ENCODE measurements around the gene LDLRAD4.
"Not testable (repeated sequence)": the region's sequence is repeated elsewhere in the genome, so short reads cannot be mapped to it uniquely, and the experiment has no call there.

Gene LDLRAD4

DNA sequence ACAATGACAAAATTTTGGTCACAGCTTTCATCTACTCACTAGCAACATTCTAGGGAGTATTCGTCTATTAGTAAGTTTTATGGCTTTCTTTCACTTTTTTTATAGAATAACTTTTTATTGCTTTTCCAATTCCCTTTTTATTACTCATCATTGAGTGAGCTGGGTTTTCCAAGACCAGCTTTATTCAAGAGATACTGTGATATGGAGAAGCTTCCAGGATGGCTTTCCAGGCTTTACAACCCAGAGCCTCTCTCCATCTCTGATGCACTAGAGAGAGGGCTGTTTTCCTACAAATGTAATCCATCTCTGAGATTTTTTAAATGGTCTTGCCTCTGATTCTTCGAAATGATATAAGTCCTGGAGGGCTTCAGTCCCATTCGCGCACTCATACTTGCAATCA, 118.3 kb downstream of the LDLRAD4 start:
- no peaks in the 10 kb centered on the region for H3K27me3 ChIP-seq (ENCODE audit: control insufficient read depth in 5 of 5, insufficient read depth in 4 of 5, low read length in 5 of 5)
- no peak overlapping the region for H3K9ac ChIP-seq (ENCODE audit: low read length in 5 of 5)
- H3K9me3 ChIP-seq (ENCODE audit: control insufficient read depth in 5 of 5, low read length in 5 of 5) = peaks cover 0 to 10% (median 6%) of the 10 kb centered on the region in 5 donors
- peaks cover 0 to 2% (median 0%) of the 10 kb centered on the region in 5 donors for H3K4me1 ChIP-seq (ENCODE audit: control insufficient read depth in 5 of 5, insufficient read depth in 5 of 5, low read length in 5 of 5)
- no peak overlapping the region for H3K4me3 ChIP-seq (ENCODE audit: low read depth in 1 of 5, low read length in 5 of 5)
- no peaks in the 10 kb centered on the region for H3K36me3 ChIP-seq (ENCODE audit: control insufficient read depth in 5 of 5, insufficient read depth in 5 of 5, low read length in 5 of 5)
- H3K27ac ChIP-seq (ENCODE audit: low read depth, low read length) = no peak overlapping the region

DNA sequence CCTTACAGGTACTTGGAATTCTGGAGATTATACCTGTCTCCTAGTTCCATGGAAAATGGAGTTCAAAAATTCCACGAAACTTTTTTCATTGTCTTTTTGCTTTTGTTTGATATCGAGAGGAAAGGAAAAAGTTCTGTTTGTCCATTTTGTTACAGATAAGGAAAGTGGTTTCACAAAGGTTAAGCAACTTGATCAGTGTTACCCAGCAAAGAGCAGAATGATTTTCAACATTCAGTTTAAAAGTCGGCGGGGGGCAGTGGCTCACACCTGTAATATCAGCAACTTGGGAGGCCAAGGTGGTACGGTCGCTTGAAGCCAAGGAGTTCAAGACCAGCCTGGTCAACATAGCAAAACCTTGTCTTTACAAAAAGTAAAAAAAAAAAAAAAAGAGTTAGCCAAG, 118.8 kb downstream of the LDLRAD4 start:
- Histone ChIP-seq H3K27me3 (ENCODE audit: control insufficient read depth in 5 of 5, insufficient read depth in 4 of 5, low read length in 5 of 5) (no peaks in the 10 kb centered on the region), H3K9ac (ENCODE audit: low read length in 5 of 5) (no peak overlapping the region), H3K36me3 (ENCODE audit: control insufficient read depth in 5 of 5, insufficient read depth in 5 of 5, low read length in 5 of 5) (no peaks in the 10 kb centered on the region), H3K4me3 (ENCODE audit: low read depth in 1 of 5, low read length in 5 of 5) (no peak overlapping the region), H3K4me1 (ENCODE audit: control insufficient read depth in 5 of 5, insufficient read depth in 5 of 5, low read length in 5 of 5) (peaks cover 0 to 2% (median 0%) of the 10 kb centered on the region in 5 donors), H3K9me3 (ENCODE audit: control insufficient read depth in 5 of 5, low read length in 5 of 5) (peaks cover 0 to 15% (median 6%) of the 10 kb centered on the region in 5 donors), H3K27ac (ENCODE audit: low read depth, low read length) (no peak overlapping the region)

DNA sequence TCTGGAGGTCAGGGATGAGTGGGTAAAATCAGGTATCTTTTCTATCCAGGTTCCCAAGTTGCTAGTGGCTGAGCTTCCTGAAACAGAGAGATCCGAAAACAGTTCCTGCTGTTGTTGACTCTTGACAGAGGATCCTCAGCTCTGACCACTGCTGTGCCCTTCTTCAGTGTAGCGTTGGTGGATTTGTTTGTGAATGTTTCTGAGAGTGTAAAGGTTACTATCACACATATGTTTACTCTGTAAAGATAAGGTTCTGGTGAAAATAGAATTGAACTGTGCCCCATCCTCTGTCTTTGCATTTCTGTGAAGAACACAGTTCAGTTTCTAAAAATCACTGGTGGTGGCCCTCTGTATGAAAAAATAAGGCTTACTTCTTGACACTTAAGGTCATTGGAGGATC, 119.8 kb downstream of the LDLRAD4 start:
- H3K36me3 ChIP-seq (ENCODE audit: control insufficient read depth in 5 of 5, insufficient read depth in 5 of 5, low read length in 5 of 5) = no peaks in the 10 kb centered on the region

DNA sequence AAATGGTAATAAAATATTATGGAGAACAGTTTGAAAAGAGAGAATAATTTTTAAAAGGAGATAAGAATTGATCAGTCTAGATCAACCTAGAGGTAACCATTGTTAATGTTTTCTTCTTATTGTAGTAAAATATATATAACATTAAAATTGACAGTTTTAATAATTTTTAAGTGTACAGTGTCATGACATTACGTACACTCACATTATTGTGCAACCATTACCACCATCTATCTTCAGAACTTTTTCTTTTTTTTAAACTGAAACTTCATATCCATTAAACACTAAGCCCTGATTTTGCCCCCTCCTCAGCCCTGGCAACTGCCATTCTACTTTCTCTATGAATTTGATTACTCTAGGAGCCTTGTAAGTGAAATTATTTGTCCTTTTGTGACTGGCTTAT, 121.1 kb downstream of the LDLRAD4 start:
- Histone ChIP-seq H3K27me3 (ENCODE audit: control insufficient read depth in 5 of 5, insufficient read depth in 4 of 5, low read length in 5 of 5) (no peaks in the 10 kb centered on the region), H3K9ac (ENCODE audit: low read length in 5 of 5) (no peak overlapping the region), H3K4me3 (ENCODE audit: low read depth in 1 of 5, low read length in 5 of 5) (no peak overlapping the region), H3K9me3 (ENCODE audit: control insufficient read depth in 5 of 5, low read length in 5 of 5) (peaks cover 0 to 9% (median 4%) of the 10 kb centered on the region in 5 donors), H3K27ac (ENCODE audit: low read depth, low read length) (no peak overlapping the region), H3K4me1 (ENCODE audit: control insufficient read depth in 5 of 5, insufficient read depth in 5 of 5, low read length in 5 of 5) (peaks cover 0 to 2% (median 0%) of the 10 kb centered on the region in 5 donors), H3K36me3 (ENCODE audit: control insufficient read depth in 5 of 5, insufficient read depth in 5 of 5, low read length in 5 of 5) (no peaks in the 10 kb centered on the region)

More for the DNA sequence above, 119.8 kb downstream of the LDLRAD4 start:
- H3K27ac ChIP-seq (ENCODE audit: low read depth, low read length) = no peak overlapping the region
- H3K27me3 ChIP-seq (ENCODE audit: control insufficient read depth in 5 of 5, insufficient read depth in 4 of 5, low read length in 5 of 5) = no peaks in the 10 kb centered on the region
- H3K9me3 ChIP-seq (ENCODE audit: control insufficient read depth in 5 of 5, low read length in 5 of 5) = peaks cover 0 to 15% (median 4%) of the 10 kb centered on the region in 5 donors
- H3K9ac ChIP-seq (ENCODE audit: low read length in 5 of 5) = no peak overlapping the region
- peaks cover 0 to 2% (median 0%) of the 10 kb centered on the region in 5 donors for H3K4me1 ChIP-seq (ENCODE audit: control insufficient read depth in 5 of 5, insufficient read depth in 5 of 5, low read length in 5 of 5)
- no peak overlapping the region for H3K4me3 ChIP-seq (ENCODE audit: low read depth in 1 of 5, low read length in 5 of 5)

DNA sequence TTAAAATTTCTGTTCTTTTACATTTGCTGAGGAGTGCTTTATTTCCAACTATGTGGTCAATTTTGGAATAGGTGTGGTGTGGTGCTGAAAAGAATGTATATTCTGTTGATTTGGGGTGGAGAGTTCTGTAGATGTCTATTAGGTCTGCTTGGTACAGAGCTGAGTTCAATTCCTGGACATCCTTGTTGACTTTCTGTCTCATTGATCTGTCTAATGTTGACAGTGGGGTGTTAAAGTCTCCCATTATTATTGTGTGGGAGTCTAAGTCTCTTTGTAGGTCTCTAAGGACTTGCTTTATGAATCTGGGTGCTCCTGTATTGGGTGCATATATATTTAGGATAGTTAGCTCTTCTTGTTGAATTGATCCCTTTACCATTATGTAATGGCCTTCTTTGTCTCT, 127.9 kb downstream of the LDLRAD4 start:
- H3K27me3 ChIP-seq (ENCODE audit: control insufficient read depth in 5 of 5, insufficient read depth in 4 of 5, low read length in 5 of 5); H3K36me3 ChIP-seq (ENCODE audit: control insufficient read depth in 5 of 5, insufficient read depth in 5 of 5, low read length in 5 of 5); H3K4me1 ChIP-seq (ENCODE audit: control insufficient read depth in 5 of 5, insufficient read depth in 5 of 5, low read length in 5 of 5); H3K9me3 ChIP-seq (ENCODE audit: control insufficient read depth in 5 of 5, low read length in 5 of 5); H3K27ac ChIP-seq (ENCODE audit: low read depth, low read length); H3K9ac ChIP-seq (ENCODE audit: low read length in 5 of 5); H3K4me3 ChIP-seq (ENCODE audit: low read depth in 1 of 5, low read length in 5 of 5): not testable (repeated sequence)

DNA sequence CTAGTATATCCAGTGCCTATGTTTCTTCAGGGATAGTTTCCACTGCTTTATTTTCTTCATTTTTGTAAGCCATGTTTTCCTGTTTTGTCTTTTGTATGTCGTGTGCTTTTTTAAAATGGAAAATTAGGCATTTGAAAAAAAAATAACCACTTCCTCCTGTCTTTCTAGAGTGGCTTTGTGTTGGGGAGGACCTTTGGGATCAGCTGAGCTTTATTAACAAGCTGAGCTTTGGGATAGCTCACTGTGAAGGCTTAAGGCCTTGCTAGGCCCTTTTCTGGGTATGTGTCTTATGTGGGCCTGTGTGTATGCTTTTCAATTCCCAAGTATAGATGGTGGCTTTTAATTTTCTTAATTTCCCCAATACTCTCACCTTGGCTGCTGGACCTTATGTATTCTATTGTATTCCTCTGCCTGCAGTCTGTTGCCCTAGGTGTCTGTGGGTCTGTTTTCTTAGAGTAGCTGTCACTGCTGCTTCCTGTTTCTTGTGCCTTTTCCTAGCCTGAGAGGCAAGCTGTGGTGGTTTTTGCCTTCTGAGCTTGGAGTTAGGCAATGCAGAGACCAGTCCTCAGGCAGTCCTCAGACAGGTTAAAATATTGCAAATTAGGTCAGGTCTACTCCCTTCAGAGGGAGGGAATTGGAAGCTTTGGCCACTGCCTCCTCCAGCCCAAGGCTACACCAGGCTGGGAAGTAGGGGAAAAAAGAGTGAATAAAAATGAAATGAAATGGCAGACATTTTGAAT, 134.7 kb downstream of the LDLRAD4 start:
- H3K9ac ChIP-seq (ENCODE audit: low read length in 5 of 5) = no peak overlapping the region
- no peak overlapping the region for H3K4me3 ChIP-seq (ENCODE audit: low read depth in 1 of 5, low read length in 5 of 5)
- H3K4me1 ChIP-seq (ENCODE audit: control insufficient read depth in 5 of 5, insufficient read depth in 5 of 5, low read length in 5 of 5) = peaks cover 0 to 7% (median 2%) of the 10 kb centered on the region in 5 donors
- no peaks in the 10 kb centered on the region for H3K36me3 ChIP-seq (ENCODE audit: control insufficient read depth in 5 of 5, insufficient read depth in 5 of 5, low read length in 5 of 5)
- no peak overlapping the region for H3K27ac ChIP-seq (ENCODE audit: low read depth, low read length)
- H3K27me3 ChIP-seq (ENCODE audit: control insufficient read depth in 5 of 5, insufficient read depth in 4 of 5, low read length in 5 of 5) = no peaks in the 10 kb centered on the region
- H3K9me3 ChIP-seq (ENCODE audit: control insufficient read depth in 5 of 5, low read length in 5 of 5) = peaks cover 0 to 3% (median 0%) of the 10 kb centered on the region in 5 donors

DNA sequence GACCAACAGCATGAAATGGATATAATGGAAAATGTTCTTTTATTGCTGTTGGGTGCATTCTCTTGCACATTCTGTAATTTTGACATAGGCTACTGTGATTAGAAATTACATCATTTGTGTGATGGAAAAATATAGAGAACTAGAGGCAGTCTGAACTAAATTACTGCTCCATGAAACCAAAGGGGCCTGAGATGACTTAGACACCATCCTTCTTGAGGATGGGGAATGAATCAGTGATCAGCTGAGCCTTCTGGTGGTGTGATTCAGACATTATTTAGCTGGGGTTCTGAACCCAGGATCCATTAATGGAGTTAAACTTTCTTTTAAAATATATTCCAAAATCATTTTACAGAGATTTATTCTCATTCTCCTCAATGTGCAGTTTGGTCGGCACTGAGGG, 135.8 kb downstream of the LDLRAD4 start:
- H3K36me3 ChIP-seq (ENCODE audit: control insufficient read depth in 5 of 5, insufficient read depth in 5 of 5, low read length in 5 of 5) = no peaks in the 10 kb centered on the region
- no peak overlapping the region for H3K9ac ChIP-seq (ENCODE audit: low read length in 5 of 5)
- H3K27ac ChIP-seq (ENCODE audit: low read depth, low read length) = no peak overlapping the region
- no peaks in the 10 kb centered on the region for H3K9me3 ChIP-seq (ENCODE audit: control insufficient read depth in 5 of 5, low read length in 5 of 5)
- H3K27me3 ChIP-seq (ENCODE audit: control insufficient read depth in 5 of 5, insufficient read depth in 4 of 5, low read length in 5 of 5) = no peaks in the 10 kb centered on the region
- H3K4me3 ChIP-seq (ENCODE audit: low read depth in 1 of 5, low read length in 5 of 5) = no peak overlapping the region
- peaks cover 0 to 7% (median 2%) of the 10 kb centered on the region in 5 donors for H3K4me1 ChIP-seq (ENCODE audit: control insufficient read depth in 5 of 5, insufficient read depth in 5 of 5, low read length in 5 of 5)

DNA sequence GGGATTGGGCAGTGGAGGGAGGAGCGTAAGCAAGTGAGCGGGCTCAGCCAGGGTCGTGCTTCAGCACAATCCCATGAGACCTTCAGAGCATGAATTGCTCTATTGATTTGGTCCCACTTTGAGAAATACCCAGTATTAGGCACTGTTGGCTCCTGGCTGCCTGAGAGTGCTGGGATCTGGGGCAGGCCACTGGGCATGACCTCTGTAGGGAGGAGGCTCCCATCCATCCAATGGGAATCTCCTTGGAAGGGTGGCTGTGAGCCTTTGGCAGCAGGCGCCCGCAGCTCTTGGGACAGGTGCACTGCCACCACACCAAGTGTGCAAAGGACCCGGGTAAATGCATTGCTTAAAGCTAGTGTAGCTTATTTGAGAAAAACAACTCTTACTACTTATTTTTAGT, 137.5 kb downstream of the LDLRAD4 start:
- H3K4me1 ChIP-seq (ENCODE audit: control insufficient read depth in 5 of 5, insufficient read depth in 5 of 5, low read length in 5 of 5) = peaks cover 0 to 7% (median 2%) of the 10 kb centered on the region in 5 donors
- H3K4me3 ChIP-seq (ENCODE audit: low read depth in 1 of 5, low read length in 5 of 5) = no peak overlapping the region
- H3K36me3 ChIP-seq (ENCODE audit: control insufficient read depth in 5 of 5, insufficient read depth in 5 of 5, low read length in 5 of 5) = no peaks in the 10 kb centered on the region
- H3K9me3 ChIP-seq (ENCODE audit: control insufficient read depth in 5 of 5, low read length in 5 of 5) = no peaks in the 10 kb centered on the region
- no peaks in the 10 kb centered on the region for H3K27me3 ChIP-seq (ENCODE audit: control insufficient read depth in 5 of 5, insufficient read depth in 4 of 5, low read length in 5 of 5)
- no peak overlapping the region for H3K9ac ChIP-seq (ENCODE audit: low read length in 5 of 5)
- no peak overlapping the region for H3K27ac ChIP-seq (ENCODE audit: low read depth, low read length)

DNA sequence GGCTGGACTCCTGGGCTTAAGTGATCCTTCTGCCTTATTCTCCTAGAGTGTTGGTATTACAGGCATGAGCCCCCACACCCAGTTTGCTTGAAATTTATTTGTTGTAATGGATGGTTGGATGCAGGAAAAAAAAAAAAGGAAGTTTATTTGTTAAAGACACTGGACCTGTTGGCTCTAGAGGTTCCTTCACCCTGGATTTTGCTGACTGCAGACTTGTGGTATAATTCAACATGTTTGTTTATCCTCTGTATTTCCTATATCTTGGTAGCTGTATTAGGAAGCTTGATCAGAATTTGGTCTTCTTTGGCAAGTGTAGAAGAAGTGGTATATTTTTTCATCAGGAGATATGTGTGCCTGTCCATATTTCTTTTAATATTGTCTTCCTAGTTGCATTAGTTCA, 138.7 kb downstream of the LDLRAD4 start:
- no peaks in the 10 kb centered on the region for H3K36me3 ChIP-seq (ENCODE audit: control insufficient read depth in 5 of 5, insufficient read depth in 5 of 5, low read length in 5 of 5)
- no peaks in the 10 kb centered on the region for H3K27me3 ChIP-seq (ENCODE audit: control insufficient read depth in 5 of 5, insufficient read depth in 4 of 5, low read length in 5 of 5)
- no peaks in the 10 kb centered on the region for H3K9me3 ChIP-seq (ENCODE audit: control insufficient read depth in 5 of 5, low read length in 5 of 5)
- H3K27ac ChIP-seq (ENCODE audit: low read depth, low read length) = no peak overlapping the region
- H3K4me3 ChIP-seq (ENCODE audit: low read depth in 1 of 5, low read length in 5 of 5) = no peak overlapping the region
- peaks cover 0 to 7% (median 2%) of the 10 kb centered on the region in 5 donors for H3K4me1 ChIP-seq (ENCODE audit: control insufficient read depth in 5 of 5, insufficient read depth in 5 of 5, low read length in 5 of 5)
- H3K9ac ChIP-seq (ENCODE audit: low read length in 5 of 5) = no peak overlapping the region

DNA sequence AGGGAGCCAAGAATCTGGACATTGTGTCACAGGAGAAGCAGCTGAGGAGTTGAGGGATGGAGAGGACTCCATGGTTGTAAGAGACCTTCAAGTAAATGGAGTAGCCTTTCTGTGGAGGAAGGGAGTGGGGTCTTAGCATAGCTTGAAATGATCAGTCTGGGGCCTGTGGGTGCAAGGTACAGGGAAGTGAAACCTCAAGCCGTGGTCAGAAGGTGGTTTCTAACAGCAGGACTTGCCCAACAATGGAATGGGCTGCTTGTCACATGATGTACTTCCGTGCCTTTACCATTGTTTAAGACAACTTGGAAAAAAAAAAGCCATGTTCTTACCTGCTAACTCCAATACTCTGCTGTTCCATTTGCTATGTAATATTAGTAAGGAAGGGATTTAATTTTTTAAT, 140.7 kb downstream of the LDLRAD4 start:
- Histone ChIP-seq H3K4me3 (ENCODE audit: low read depth in 1 of 5, low read length in 5 of 5) (no peak overlapping the region), H3K27ac (ENCODE audit: low read depth, low read length) (no peak overlapping the region)

More for the DNA sequence above, 140.7 kb downstream of the LDLRAD4 start:
- Histone ChIP-seq H3K9me3 (ENCODE audit: control insufficient read depth in 5 of 5, low read length in 5 of 5) (no peaks in the 10 kb centered on the region), H3K36me3 (ENCODE audit: control insufficient read depth in 5 of 5, insufficient read depth in 5 of 5, low read length in 5 of 5) (no peaks in the 10 kb centered on the region), H3K4me1 (ENCODE audit: control insufficient read depth in 5 of 5, insufficient read depth in 5 of 5, low read length in 5 of 5) (no peaks in the 10 kb centered on the region), H3K9ac (ENCODE audit: low read length in 5 of 5) (no peak overlapping the region), H3K27me3 (ENCODE audit: control insufficient read depth in 5 of 5, insufficient read depth in 4 of 5, low read length in 5 of 5) (no peaks in the 10 kb centered on the region)
